Spleen (tissue), 7 donors: ENCODE results near the gene BTBD7.

Experiments used
- POLR2AphosphoS5 ChIP-seq, 3 donors: sonication (generic); formaldehyde crosslinking; IDR thresholded peaks; one replicate each; pipeline ENCODE4 v1.5.1; 2017; ENCODE audit warnings: antibody characterized with exemption in 3 of 3
- TF ChIP-seq, protein P1 (sequence below), 11 experiments: fragments of 200-600 bp in 7 of 11; fragments of 450-650 bp in 4 of 11; sonication (generic) in 4 of 11; IDR thresholded peaks in 8 of 11; conservative IDR thresholded peaks in 3 of 11; 1 replicate in 7 of 11; 2 replicates in 4 of 11; pipeline versions ENCODE4 v1.4.0 to v1.8.0; 2016 to 2021; ENCODE audit warnings: antibody characterized with exemption in 11 of 11, inconsistent platforms in 4 of 11, mild to moderate bottlenecking in 1 of 11
- donor health status: DM: no; HTN: no; CAD: no; lungs with moderate emphysema.
- donor health status: DM: no; HTN: no; CAD: no.
- donor health status: DM: no; HTN: no; CAD: no.

DNA sequence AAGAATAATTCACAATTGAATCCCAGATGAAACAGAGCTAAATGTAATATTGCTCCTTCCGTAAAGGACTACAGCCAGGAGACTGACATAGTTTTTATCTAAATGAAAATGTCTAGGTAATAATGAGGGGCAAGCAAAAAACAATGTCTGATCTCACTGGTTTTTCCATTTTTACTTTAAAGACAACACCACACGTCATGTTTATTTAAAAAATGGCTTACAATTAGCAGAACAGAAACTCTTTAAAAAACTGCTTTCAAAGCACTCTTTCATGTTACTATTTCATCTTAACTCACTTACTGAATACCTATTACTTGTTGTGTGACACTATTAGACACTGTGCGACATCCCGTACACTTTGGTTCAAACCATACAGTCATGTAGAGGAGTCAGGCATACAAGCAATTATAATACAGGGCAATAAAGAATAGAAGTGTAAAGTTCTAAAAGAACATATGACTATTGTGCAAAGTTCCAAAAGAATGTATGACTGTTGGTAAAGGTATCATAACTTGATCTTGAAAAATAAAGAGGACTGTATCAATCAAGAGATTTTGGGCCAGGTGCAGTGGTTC lies 9.1 kb downstream of the BTBD7 start:
- TF ChIP-seq, protein P1, sequence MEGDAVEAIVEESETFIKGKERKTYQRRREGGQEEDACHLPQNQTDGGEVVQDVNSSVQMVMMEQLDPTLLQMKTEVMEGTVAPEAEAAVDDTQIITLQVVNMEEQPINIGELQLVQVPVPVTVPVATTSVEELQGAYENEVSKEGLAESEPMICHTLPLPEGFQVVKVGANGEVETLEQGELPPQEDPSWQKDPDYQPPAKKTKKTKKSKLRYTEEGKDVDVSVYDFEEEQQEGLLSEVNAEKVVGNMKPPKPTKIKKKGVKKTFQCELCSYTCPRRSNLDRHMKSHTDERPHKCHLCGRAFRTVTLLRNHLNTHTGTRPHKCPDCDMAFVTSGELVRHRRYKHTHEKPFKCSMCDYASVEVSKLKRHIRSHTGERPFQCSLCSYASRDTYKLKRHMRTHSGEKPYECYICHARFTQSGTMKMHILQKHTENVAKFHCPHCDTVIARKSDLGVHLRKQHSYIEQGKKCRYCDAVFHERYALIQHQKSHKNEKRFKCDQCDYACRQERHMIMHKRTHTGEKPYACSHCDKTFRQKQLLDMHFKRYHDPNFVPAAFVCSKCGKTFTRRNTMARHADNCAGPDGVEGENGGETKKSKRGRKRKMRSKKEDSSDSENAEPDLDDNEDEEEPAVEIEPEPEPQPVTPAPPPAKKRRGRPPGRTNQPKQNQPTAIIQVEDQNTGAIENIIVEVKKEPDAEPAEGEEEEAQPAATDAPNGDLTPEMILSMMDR (IDR thresholded peaks at IDR 0.05 in 8 of 11, conservative IDR thresholded peaks at IDR 0.05 in 3 of 11) = no peak
- TF ChIP-seq POLR2AphosphoS5 (IDR thresholded peaks at IDR 0.05) = no peak
